NAMALWA (cell line): Measurements from ENCODE around the gene SPOCK1.

Experiments
- DNase-seq: peaks from one replicate; pipeline ENCODE4 v3.0.0-alpha.2; 2015; ENCODE audit warnings: low spot score

The SPOCK1 gene

GRCh38 chr5:137146402-137146890 lies 352.7 kb downstream of the SPOCK1 start:
- no peak for DNase-seq

- DNase-seq: no peak
Measured at GRCh38 chr5:137145721-137146120, 353.4 kb downstream of the SPOCK1 start.

- DNase-seq: no peak
Measured at GRCh38 chr5:137144656-137145055, 354.5 kb downstream of the SPOCK1 start.

- no peak for DNase-seq
Measured at GRCh38 chr5:137142764-137143605, 356.1 kb downstream of the SPOCK1 start.

GRCh38 chr5:137142346-137142745 lies 356.8 kb downstream of the SPOCK1 start:
- DNase-seq: no peak

GRCh38 chr5:137141779-137142178 lies 357.3 kb downstream of the SPOCK1 start:
- no peak for DNase-seq

- DNase-seq: no peak
Measured at GRCh38 chr5:137136991-137137632, 362.0 kb downstream of the SPOCK1 start.

GRCh38 chr5:137134920-137135532 lies 364.1 kb downstream of the SPOCK1 start:
- no peak for DNase-seq

GRCh38 chr5:137129886-137130680 lies 369.0 kb downstream of the SPOCK1 start:
- no peak for DNase-seq

- DNase-seq: no peak
Measured at GRCh38 chr5:137128012-137128411, 371.1 kb downstream of the SPOCK1 start.

GRCh38 chr5:137126829-137127228 lies 372.3 kb downstream of the SPOCK1 start:
- DNase-seq: no peak

GRCh38 chr5:137122558-137122957 lies 376.6 kb downstream of the SPOCK1 start:
- no peak for DNase-seq

- DNase-seq: no peak
Measured at GRCh38 chr5:137122075-137122474, 377.1 kb downstream of the SPOCK1 start.

GRCh38 chr5:137119321-137119720 lies 379.8 kb downstream of the SPOCK1 start:
- no peak for DNase-seq

- DNase-seq: no peak
Measured at GRCh38 chr5:137118629-137119028, 380.5 kb downstream of the SPOCK1 start.

- DNase-seq: no peak
Measured at GRCh38 chr5:137115152-137115551, 384.0 kb downstream of the SPOCK1 start.

GRCh38 chr5:137114529-137114928 lies 384.6 kb downstream of the SPOCK1 start:
- DNase-seq: no peak

- DNase-seq: no peak
Measured at GRCh38 chr5:137113939-137114338, 385.2 kb downstream of the SPOCK1 start.

- DNase-seq: no peak
Measured at GRCh38 chr5:137113161-137113560, 386.0 kb downstream of the SPOCK1 start.

- DNase-seq: no peak
Measured at GRCh38 chr5:137105351-137106035, 393.6 kb downstream of the SPOCK1 start.

- DNase-seq: no peak
Measured at GRCh38 chr5:137101544-137101943, 397.6 kb downstream of the SPOCK1 start.
